SK-N-SH (cell line): ENCODE measurements around the gene GLRA3.

Source experiments
- RAD21 ChIP-seq: IDR thresholded peaks from 2 replicates; pipeline ENCODE4 v1.6.1; 2012; ENCODE audit warnings: mild to moderate bottlenecking, low read length
- SMC3 ChIP-seq: IDR thresholded peaks from 2 replicates; pipeline ENCODE4 v1.6.1; 2012; ENCODE audit warnings: low read depth, low read length, improper control_type of control experiment

DNA sequence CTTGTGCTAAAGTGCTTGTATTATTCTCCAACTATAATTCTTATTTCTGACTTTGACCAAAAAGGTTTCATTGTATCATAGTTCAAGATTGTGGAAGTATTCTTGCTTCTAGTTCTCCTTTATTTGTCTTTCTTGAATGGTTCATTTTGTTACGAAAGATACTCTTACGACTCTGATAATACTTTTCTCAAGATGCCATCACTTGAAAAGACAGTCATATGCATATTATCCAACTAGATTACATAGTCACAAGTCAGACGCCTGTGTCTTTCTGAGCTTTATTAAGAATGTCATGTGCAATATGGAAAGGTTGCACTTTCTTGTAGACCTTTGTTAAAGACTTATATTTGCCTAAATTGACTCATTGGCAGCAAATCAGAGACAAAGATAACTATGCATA, 235.3 kb downstream of the GLRA3 start:
- TF ChIP-seq RAD21 = no peak
- TF ChIP-seq SMC3 = no peak
